NOMO-1 treated with DMSO at 0.1 percent for 48 hours (cell line): ENCODE measurements around the gene AUNIP.
A peak's percentile ranks its signal among the peaks of the same experiment; 100 is the strongest.

ENCODE experiments used
- DNase-seq: peaks from one replicate; lab custom pipeline; 2025; ENCODE audit not compliant: unreplicated experiment; lab: John Stamatoyannopoulos, UW

The AUNIP gene

GRCh38 chr1:25889470-25889869, 30.2 kb upstream of the AUNIP start:
- DNase-seq: no peak

- DNase-seq: no peak
Observed at GRCh38 chr1:25888426-25888987, 29.2 kb upstream of the AUNIP start.

GRCh38 chr1:25885602-25886001, 26.3 kb upstream of the AUNIP start:
- DNase-seq: no peak

- DNase-seq: no peak
Observed at GRCh38 chr1:25881266-25881665, 22.0 kb upstream of the AUNIP start.

GRCh38 chr1:25880518-25880917, 21.3 kb upstream of the AUNIP start:
- no peak for DNase-seq

GRCh38 chr1:25879675-25880074, 20.4 kb upstream of the AUNIP start:
- DNase-seq: no peak

- no peak for DNase-seq
Observed at GRCh38 chr1:25878690-25879089, 19.4 kb upstream of the AUNIP start.

- DNase-seq: no peak
Observed at GRCh38 chr1:25877155-25877554, 17.9 kb upstream of the AUNIP start.

- no peak for DNase-seq
Observed at GRCh38 chr1:25876693-25877077, 17.4 kb upstream of the AUNIP start.

GRCh38 chr1:25875856-25876692, 16.8 kb upstream of the AUNIP start:
- DNase-seq: no peak

GRCh38 chr1:25875154-25875855, 16.0 kb upstream of the AUNIP start, which contains the start of gene PAQR7:
Gene PAQR7 (minus strand): TSS chr1:25875708. CDS start chr1:25863839, 11,869 bp downstream.
- DNase-seq: peak; percentile 65

- no peak for DNase-seq
Observed at GRCh38 chr1:25874635-25875153, 15.4 kb upstream of the AUNIP start.

- DNase-seq: no peak
Observed at GRCh38 chr1:25874209-25874608, 15.0 kb upstream of the AUNIP start.

- DNase-seq: no peak
Observed at GRCh38 chr1:25873120-25873519, 13.9 kb upstream of the AUNIP start.

- peak; percentile 31 for DNase-seq
Observed at GRCh38 chr1:25872713-25873112, 13.5 kb upstream of the AUNIP start.

- no peak for DNase-seq
Observed at GRCh38 chr1:25871704-25872494, 12.6 kb upstream of the AUNIP start.

- no peak for DNase-seq
Observed at GRCh38 chr1:25871086-25871703, 11.9 kb upstream of the AUNIP start.

- DNase-seq: no peak
Observed at GRCh38 chr1:25870614-25871013, 11.4 kb upstream of the AUNIP start.

GRCh38 chr1:25869909-25870606, 10.8 kb upstream of the AUNIP start:
- no peak for DNase-seq
